MM.1S (cell line): Measurements from ENCODE around the gene MYO1B.

Experiments used
- DNase-seq: peaks from one replicate; pipeline ENCODE4 v3.0.0-alpha.2; 2015
- H2AFZ ChIP-seq: fragments of 300-600 bp; sonication (generic); 2 replicates; pipeline ENCODE4 v1.6.0; 2016; ENCODE audit warnings: antibody characterized with exemption, low read length
- H3F3A ChIP-seq: fragments of 300-600 bp; sonication (generic); 2 replicates; pipeline ENCODE4 v1.6.1; 2016; ENCODE audit warnings: mild to moderate bottlenecking, antibody characterized with exemption, low read length, moderate library complexity, mixed read lengths; ENCODE audit not compliant: insufficient read depth
- H3K27ac ChIP-seq: fragments of 300-600 bp; sonication (generic); 2 replicates; pipeline ENCODE4 v1.5.1; 2016; ENCODE audit warnings: mild to moderate bottlenecking, low read length
- H3K27me3 ChIP-seq: fragments of 300-600 bp; sonication (generic); replicated peaks from 2 replicates; pipeline ENCODE4 v1.6.0; 2016; ENCODE audit warnings: low read length; ENCODE audit not compliant: insufficient read depth
- H3K36me3 ChIP-seq: fragments of 300-600 bp; sonication (generic); replicated peaks from 2 replicates; pipeline ENCODE4 v1.6.1; 2016; ENCODE audit warnings: mild to moderate bottlenecking, low read length, mixed read lengths; ENCODE audit not compliant: insufficient read depth
- H3K4me1 ChIP-seq: fragments of 300-600 bp; sonication (generic); 2 replicates; pipeline ENCODE4 v1.6.1; 2016; ENCODE audit warnings: low read length, mixed read lengths
- H3K4me2 ChIP-seq: fragments of 300-600 bp; sonication (generic); 2 replicates; pipeline ENCODE4 v1.6.0; 2016; ENCODE audit warnings: low read depth, low read length
- H3K4me3 ChIP-seq: fragments of 300-600 bp; sonication (generic); 2 replicates; pipeline ENCODE4 v1.5.1; 2016; ENCODE audit warnings: low read length, mixed read lengths
- H3K79me2 ChIP-seq: fragments of 300-600 bp; sonication (generic); 2 replicates; pipeline ENCODE4 v1.6.1; 2016; ENCODE audit warnings: mixed run types, low read length, mixed read lengths
- H3K9ac ChIP-seq: fragments of 300-600 bp; sonication (generic); 2 replicates; pipeline ENCODE4 v1.6.1; 2016; ENCODE audit warnings: low read length, mixed read lengths
- H3K9me2 ChIP-seq: fragments of 300-600 bp; sonication (generic); replicated peaks from 2 replicates; pipeline ENCODE4 v1.6.1; 2016; ENCODE audit warnings: mild to moderate bottlenecking, low read length, mixed read lengths; ENCODE audit not compliant: insufficient read depth
- H3K9me3 ChIP-seq: fragments of 300-600 bp; sonication (generic); replicated peaks from 2 replicates; pipeline ENCODE4 v1.6.1; 2016; ENCODE audit warnings: mild to moderate bottlenecking, low read length, mixed read lengths; ENCODE audit not compliant: insufficient read depth
- H4K20me1 ChIP-seq: fragments of 300-600 bp; sonication (generic); 2 replicates; pipeline ENCODE4 v1.6.1; 2016; ENCODE audit warnings: mild to moderate bottlenecking, low read length, moderate library complexity, mixed read lengths; ENCODE audit not compliant: insufficient read depth
- EZH2 ChIP-seq: fragments of 300-600 bp; sonication (generic); optimal IDR thresholded peaks from 2 replicates; pipeline ENCODE3; 2017; ENCODE audit warnings: low read depth, mild to moderate bottlenecking, antibody characterized with exemption, low read length, mixed read lengths
- EZH2phosphoT487 ChIP-seq: fragments of 300-600 bp; sonication (generic); IDR thresholded peaks from 2 replicates; pipeline ENCODE4 v1.6.1; 2018; ENCODE audit warnings: antibody characterized with exemption, low read length
- TF ChIP-seq, protein P1 (sequence below): fragments of 300-600 bp; sonication (generic); IDR thresholded peaks from 2 replicates; pipeline ENCODE4 v1.5.1; 2016; ENCODE audit warnings: antibody characterized with exemption, low read length, mixed read lengths

MYO1B gene

DNA sequence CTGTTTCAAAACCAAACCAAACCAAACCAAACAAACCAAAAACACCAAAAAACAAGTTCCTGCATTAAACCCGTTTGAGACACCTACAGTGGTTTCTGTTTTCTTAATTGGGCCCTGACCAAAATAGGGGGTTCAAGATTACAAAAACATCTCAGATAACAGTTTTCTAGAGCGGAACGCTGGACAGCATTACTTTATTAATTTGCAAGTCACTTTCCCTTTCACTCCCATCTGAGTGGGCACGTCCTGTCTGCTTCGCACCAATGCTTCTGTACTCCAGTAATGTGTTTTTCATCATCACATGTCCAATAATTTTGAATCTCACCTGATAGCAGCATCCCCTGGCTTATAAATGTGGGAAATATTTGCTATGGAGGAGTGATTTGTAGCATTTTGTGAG is 11.7 kb upstream of the MYO1B start:
- Histone ChIP-seq H3K4me1 (no peaks in the 10 kb centered on the region), H2AFZ (no peak overlapping the region), H3K9me2 (no peaks in the 10 kb centered on the region), H3K9ac (no peak overlapping the region), H3K4me3 (no peak overlapping the region), H3F3A (no peaks in the 10 kb centered on the region), H3K79me2 (no peaks in the 10 kb centered on the region), H3K27ac (no peak overlapping the region), H4K20me1 (no peaks in the 10 kb centered on the region), H3K4me2 (no peak overlapping the region), H3K27me3 (no peaks in the 10 kb centered on the region), H3K36me3 (no peaks in the 10 kb centered on the region), H3K9me3 (no peaks in the 10 kb centered on the region)
- TF ChIP-seq EZH2phosphoT487, result no peak
- TF ChIP-seq, protein P1, sequence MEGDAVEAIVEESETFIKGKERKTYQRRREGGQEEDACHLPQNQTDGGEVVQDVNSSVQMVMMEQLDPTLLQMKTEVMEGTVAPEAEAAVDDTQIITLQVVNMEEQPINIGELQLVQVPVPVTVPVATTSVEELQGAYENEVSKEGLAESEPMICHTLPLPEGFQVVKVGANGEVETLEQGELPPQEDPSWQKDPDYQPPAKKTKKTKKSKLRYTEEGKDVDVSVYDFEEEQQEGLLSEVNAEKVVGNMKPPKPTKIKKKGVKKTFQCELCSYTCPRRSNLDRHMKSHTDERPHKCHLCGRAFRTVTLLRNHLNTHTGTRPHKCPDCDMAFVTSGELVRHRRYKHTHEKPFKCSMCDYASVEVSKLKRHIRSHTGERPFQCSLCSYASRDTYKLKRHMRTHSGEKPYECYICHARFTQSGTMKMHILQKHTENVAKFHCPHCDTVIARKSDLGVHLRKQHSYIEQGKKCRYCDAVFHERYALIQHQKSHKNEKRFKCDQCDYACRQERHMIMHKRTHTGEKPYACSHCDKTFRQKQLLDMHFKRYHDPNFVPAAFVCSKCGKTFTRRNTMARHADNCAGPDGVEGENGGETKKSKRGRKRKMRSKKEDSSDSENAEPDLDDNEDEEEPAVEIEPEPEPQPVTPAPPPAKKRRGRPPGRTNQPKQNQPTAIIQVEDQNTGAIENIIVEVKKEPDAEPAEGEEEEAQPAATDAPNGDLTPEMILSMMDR, result no peak
- no peak for TF ChIP-seq EZH2
- no peak for DNase-seq

DNA sequence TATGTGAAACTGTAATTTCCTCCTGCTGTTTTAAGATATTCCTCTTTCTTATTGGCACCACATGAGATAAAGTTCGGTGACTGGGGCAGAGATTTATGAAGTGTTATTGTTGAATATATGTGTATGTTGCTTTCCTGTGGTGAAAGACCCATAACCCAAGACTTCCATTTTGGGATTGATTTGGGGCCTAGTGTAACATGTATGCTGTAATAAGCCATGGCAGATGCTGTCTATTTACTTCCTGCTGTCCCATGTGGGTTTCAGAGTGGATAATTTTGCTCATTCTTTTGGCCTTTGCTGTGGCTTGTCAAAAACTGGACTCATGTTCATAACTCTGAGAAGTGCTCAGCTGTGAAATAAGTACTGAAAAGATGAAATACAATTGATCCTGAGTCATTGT is 10.8 kb upstream of the MYO1B start:
- H3K9me3 ChIP-seq, result no peaks in the 10 kb centered on the region
- H3K9ac ChIP-seq, result no peak overlapping the region
- H2AFZ ChIP-seq, result no peak overlapping the region
- H3F3A ChIP-seq, result no peaks in the 10 kb centered on the region
- no peaks in the 10 kb centered on the region for H3K9me2 ChIP-seq
- H3K27ac ChIP-seq, result no peak overlapping the region
- no peaks in the 10 kb centered on the region for H3K79me2 ChIP-seq
- no peaks in the 10 kb centered on the region for H3K36me3 ChIP-seq
- H4K20me1 ChIP-seq, result no peaks in the 10 kb centered on the region
- DNase-seq, result no peak
- TF ChIP-seq, protein P1, result no peak
- no peak for TF ChIP-seq EZH2phosphoT487
- no peak for TF ChIP-seq EZH2
- no peak overlapping the region for H3K4me2 ChIP-seq
- H3K4me1 ChIP-seq, result no peaks in the 10 kb centered on the region
- H3K27me3 ChIP-seq, result no peaks in the 10 kb centered on the region
- no peak overlapping the region for H3K4me3 ChIP-seq

DNA sequence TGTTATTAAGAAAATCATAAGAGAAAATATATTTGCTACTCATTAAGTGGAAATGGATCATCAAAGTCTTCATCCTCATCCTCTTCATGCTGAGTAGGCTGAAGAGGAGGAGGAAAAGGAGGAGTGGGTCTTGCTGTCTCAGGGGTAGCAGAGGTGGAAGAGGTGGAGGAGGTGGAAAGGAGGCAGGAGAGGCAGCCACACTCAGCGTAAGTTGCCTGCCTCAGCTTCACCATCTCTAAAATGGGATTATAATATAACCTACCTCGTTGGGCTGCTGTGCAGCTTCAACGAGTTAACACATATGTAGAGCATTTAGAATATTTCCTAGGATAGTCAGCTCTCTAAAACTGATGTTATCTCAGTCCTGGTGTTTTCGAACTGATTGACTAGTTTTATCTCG is 4.3 kb upstream of the MYO1B start:
- H3K79me2 ChIP-seq, result no peaks in the 10 kb centered on the region
- no peak overlapping the region for H2AFZ ChIP-seq
- H3K9ac ChIP-seq, result no peak overlapping the region
- no peaks in the 10 kb centered on the region for H4K20me1 ChIP-seq
- H3K4me3 ChIP-seq, result no peak overlapping the region
- no peaks in the 10 kb centered on the region for H3K4me1 ChIP-seq
- TF ChIP-seq EZH2phosphoT487, result no peak
- H3F3A ChIP-seq, result no peaks in the 10 kb centered on the region
- no peak overlapping the region for H3K27ac ChIP-seq
- DNase-seq, result no peak
- H3K9me2 ChIP-seq, result no peaks in the 10 kb centered on the region
- no peak overlapping the region for H3K4me2 ChIP-seq
- no peaks in the 10 kb centered on the region for H3K36me3 ChIP-seq
- H3K27me3 ChIP-seq, result no peaks in the 10 kb centered on the region
- H3K9me3 ChIP-seq, result no peaks in the 10 kb centered on the region

DNA sequence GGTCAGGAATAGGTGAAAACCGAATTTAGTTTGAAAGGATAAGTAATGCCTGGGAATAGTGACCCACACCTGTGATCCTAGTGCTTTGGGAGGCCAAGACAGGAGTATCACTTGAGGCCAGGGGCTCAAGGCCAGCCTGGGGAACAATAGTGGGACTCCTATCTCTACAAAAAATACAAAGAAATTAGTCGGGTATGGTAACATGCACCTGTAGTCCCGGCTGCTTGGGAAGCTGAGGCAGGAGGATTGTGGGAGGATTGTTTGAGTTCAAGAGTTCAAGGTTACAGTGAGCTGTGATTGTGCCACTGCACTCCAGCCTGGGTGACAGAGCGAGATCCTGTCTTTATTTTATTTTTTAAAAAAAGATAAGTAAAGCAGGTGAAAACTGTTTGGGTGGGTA is 3.8 kb upstream of the MYO1B start:
- Histone ChIP-seq H3K4me1 (no peaks in the 10 kb centered on the region), H3K27me3 (no peaks in the 10 kb centered on the region), H3F3A (no peaks in the 10 kb centered on the region), H3K4me3 (no peak overlapping the region), H3K9me2 (no peaks in the 10 kb centered on the region), H3K9ac (no peak overlapping the region), H3K36me3 (no peaks in the 10 kb centered on the region), H2AFZ (no peak overlapping the region), H3K79me2 (no peaks in the 10 kb centered on the region), H4K20me1 (no peaks in the 10 kb centered on the region), H3K9me3 (no peaks in the 10 kb centered on the region), H3K4me2 (no peak overlapping the region), H3K27ac (no peak overlapping the region)
- no peak for DNase-seq
- TF ChIP-seq EZH2phosphoT487 (no peak), EZH2 (no peak)
- TF ChIP-seq, protein P1, result no peak
